SK-N-SH (cell line): ENCODE measurements around the gene GRK3.

ENCODE experiments used
- CHD2 ChIP-seq: fragments of 150-350 bp; IDR thresholded peaks from 2 replicates; pipeline ENCODE4 v1.6.1; 2018; ENCODE audit warnings: low read length; ENCODE audit not compliant: partially characterized antibody
- FOXM1 ChIP-seq: IDR thresholded peaks from 2 replicates; pipeline ENCODE4 v1.4.0; 2012; ENCODE audit warnings: low read depth, mild to moderate bottlenecking
- GABPA ChIP-seq: IDR thresholded peaks from 2 replicates; pipeline ENCODE4 v1.4.0; 2012; ENCODE audit warnings: low read depth, mild to moderate bottlenecking
- JUND ChIP-seq: IDR thresholded peaks from 2 replicates; pipeline ENCODE4 v1.4.0; 2012
- REST ChIP-seq: IDR thresholded peaks from 2 replicates; pipeline ENCODE4 v1.6.1; 2012; ENCODE audit warnings: mild to moderate bottlenecking, low read depth, low read length, moderate library complexity
- TF ChIP-seq, protein P1 (sequence below): fragments of 200-600 bp; sonication (generic); IDR thresholded peaks from 2 replicates; pipeline ENCODE4 v1.6.1; 2017; ENCODE audit warnings: antibody characterized with exemption, mild to moderate bottlenecking, moderate library complexity

DNA sequence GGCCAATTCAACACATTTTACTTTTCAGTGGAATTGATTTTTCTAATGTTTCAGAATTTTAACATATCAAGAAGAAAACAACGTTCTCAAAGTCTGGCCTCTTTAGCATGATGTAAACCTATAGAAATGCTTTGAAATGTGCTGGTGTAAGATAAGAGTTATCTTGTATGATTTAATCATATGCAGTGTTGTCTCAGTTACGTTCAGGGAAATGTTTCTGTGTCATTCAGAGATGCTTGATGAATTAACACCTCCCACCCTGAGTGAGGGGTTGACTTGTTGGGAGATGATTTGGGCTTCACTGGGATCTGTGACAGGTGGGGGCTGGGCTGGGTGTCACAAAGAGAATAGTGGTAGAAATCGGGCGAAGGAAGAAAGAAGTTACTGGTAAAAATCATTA lies 161.8 kb downstream of the GRK3 start:
- TF ChIP-seq, protein P1, sequence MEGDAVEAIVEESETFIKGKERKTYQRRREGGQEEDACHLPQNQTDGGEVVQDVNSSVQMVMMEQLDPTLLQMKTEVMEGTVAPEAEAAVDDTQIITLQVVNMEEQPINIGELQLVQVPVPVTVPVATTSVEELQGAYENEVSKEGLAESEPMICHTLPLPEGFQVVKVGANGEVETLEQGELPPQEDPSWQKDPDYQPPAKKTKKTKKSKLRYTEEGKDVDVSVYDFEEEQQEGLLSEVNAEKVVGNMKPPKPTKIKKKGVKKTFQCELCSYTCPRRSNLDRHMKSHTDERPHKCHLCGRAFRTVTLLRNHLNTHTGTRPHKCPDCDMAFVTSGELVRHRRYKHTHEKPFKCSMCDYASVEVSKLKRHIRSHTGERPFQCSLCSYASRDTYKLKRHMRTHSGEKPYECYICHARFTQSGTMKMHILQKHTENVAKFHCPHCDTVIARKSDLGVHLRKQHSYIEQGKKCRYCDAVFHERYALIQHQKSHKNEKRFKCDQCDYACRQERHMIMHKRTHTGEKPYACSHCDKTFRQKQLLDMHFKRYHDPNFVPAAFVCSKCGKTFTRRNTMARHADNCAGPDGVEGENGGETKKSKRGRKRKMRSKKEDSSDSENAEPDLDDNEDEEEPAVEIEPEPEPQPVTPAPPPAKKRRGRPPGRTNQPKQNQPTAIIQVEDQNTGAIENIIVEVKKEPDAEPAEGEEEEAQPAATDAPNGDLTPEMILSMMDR: no peak
- TF ChIP-seq FOXM1 (no peak), GABPA (no peak), CHD2 (no peak), JUND (no peak), REST (no peak)
